ENCODE data around the gene DGUOK. TPM values are rescaled to one million over a fixed set of nuclear protein-coding genes. Genes with fewer than 3 reads are reported as not detected.

The DGUOK gene
- total RNA-seq, 1 experiment from 2014 or later, result 78.5 TPM

DNA sequence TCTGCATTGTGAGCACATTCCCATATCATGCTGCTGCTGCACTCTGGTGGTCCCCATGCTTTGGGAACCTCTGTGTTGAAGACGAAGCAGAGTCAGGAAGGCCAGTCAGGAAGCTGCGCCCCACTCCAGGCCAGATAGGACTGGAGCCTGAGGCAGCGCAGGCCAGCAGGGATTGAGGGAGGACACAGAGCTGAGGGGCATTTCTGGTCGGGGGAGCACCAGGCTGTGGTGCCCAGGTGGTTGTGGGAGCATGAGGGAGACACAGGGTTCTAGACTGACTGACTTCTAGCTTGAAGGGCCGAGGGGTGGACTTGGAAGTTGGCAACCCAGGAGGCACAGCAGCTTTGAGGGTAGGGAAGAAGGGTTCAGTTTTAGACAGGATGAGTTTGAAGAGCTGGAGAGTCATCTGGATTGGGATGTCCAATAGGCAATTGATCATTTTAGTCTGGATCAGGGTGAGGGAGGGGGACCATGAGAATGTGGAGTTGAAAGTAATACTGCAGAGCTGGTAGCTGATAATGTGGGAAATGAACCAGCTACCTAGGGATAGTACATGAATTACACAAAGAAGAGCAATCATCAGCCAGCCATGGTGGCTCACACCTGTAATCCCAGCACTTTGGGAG, 35.3 kb upstream of the DGUOK start:
- ChIA-PET POLR2A (no interaction called here), CTCF (no interaction called here)
- ATAC-seq (no peak), DNase-seq (ENCODE audit: low read depth, low spot score) (no peak)
- Histone ChIP-seq H3K4me1 (ENCODE audit: control insufficient read depth, insufficient read depth, low read length) (no peaks in the 10 kb centered on the region; the same call in 1 of the 2 replicates), H3K9me3 (ENCODE audit: control insufficient read depth, insufficient read depth, low read depth, low read length) (no peaks in the 10 kb centered on the region), H3K36me3 (ENCODE audit: control insufficient read depth, insufficient read depth, low read length) (no peaks in the 10 kb centered on the region), H3K4me3 (ENCODE audit: low read depth in 2 of 2, low read length in 2 of 2) (no peak overlapping the region), H3K27me3 (ENCODE audit: control insufficient read depth, insufficient read depth, low read length) (no peaks in the 10 kb centered on the region), H3K27ac (ENCODE audit: low read length) (no peak overlapping the region)
- no peak for TF ChIP-seq POLR2AphosphoS5 (IDR thresholded peaks at IDR 0.05; ENCODE audit: low read depth, low read length)
- no peak for TF ChIP-seq SIN3A (IDR thresholded peaks at IDR 0.05; ENCODE audit: borderline replicate concordance, insufficient read depth, low read depth, low read length)
- TF ChIP-seq, protein P1, sequence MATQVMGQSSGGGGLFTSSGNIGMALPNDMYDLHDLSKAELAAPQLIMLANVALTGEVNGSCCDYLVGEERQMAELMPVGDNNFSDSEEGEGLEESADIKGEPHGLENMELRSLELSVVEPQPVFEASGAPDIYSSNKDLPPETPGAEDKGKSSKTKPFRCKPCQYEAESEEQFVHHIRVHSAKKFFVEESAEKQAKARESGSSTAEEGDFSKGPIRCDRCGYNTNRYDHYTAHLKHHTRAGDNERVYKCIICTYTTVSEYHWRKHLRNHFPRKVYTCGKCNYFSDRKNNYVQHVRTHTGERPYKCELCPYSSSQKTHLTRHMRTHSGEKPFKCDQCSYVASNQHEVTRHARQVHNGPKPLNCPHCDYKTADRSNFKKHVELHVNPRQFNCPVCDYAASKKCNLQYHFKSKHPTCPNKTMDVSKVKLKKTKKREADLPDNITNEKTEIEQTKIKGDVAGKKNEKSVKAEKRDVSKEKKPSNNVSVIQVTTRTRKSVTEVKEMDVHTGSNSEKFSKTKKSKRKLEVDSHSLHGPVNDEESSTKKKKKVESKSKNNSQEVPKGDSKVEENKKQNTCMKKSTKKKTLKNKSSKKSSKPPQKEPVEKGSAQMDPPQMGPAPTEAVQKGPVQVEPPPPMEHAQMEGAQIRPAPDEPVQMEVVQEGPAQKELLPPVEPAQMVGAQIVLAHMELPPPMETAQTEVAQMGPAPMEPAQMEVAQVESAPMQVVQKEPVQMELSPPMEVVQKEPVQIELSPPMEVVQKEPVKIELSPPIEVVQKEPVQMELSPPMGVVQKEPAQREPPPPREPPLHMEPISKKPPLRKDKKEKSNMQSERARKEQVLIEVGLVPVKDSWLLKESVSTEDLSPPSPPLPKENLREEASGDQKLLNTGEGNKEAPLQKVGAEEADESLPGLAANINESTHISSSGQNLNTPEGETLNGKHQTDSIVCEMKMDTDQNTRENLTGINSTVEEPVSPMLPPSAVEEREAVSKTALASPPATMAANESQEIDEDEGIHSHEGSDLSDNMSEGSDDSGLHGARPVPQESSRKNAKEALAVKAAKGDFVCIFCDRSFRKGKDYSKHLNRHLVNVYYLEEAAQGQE (IDR thresholded peaks at IDR 0.05; ENCODE audit: insufficient read depth in 1 of 2, low read depth in 2 of 2, low read length in 1 of 2), result no peak
- TF ChIP-seq, protein P2, sequence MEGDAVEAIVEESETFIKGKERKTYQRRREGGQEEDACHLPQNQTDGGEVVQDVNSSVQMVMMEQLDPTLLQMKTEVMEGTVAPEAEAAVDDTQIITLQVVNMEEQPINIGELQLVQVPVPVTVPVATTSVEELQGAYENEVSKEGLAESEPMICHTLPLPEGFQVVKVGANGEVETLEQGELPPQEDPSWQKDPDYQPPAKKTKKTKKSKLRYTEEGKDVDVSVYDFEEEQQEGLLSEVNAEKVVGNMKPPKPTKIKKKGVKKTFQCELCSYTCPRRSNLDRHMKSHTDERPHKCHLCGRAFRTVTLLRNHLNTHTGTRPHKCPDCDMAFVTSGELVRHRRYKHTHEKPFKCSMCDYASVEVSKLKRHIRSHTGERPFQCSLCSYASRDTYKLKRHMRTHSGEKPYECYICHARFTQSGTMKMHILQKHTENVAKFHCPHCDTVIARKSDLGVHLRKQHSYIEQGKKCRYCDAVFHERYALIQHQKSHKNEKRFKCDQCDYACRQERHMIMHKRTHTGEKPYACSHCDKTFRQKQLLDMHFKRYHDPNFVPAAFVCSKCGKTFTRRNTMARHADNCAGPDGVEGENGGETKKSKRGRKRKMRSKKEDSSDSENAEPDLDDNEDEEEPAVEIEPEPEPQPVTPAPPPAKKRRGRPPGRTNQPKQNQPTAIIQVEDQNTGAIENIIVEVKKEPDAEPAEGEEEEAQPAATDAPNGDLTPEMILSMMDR (IDR thresholded peaks at IDR 0.05), result no peak
- TF ChIP-seq TCF7L2 (IDR thresholded peaks at IDR 0.05; ENCODE audit: low read depth, low read length), result no peak
- in situ Hi-C loops (cut with HindIII; ENCODE audit: low pct_unique_long_range_greater_than_20kb, low sequenced_read_pairs) (no loop called here), intact Hi-C loops (cut with micrococcal nuclease; ENCODE audit: unreplicated experiment) (no loop called here)
- no TSS peak for BruUV-seq (replicated peaks)

DNA sequence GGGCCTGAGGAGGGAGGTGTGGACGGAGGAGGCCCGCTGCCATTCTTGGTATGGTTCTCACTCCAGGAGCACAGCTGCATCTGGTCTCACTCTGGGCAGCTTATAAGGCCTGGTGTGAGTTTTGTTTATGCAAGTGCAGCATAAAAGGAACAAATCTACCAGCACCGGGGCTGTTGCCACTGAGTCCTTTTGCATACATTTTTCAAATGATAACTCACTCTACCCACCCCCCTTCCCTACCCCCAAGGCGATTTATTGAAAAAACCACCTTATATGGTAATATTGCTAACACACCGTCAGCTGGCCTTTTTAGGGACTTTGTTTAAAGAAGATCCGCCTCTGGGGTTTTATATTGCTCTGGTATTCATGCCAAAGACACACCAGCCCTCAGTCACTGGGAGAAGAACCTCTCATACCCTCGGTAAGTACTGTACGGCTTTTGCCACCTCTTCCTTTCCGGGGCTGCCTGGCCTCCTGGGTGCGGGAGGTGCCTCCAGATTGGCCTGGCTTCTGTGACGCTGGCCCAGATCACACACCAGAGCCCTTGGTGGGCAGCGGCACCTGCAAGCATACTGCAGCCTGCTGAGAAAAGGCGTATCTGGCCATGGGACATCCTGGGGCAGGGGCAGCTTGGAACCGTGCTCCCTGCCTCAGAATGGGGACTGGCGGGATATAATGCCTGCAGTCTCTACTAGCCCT, 33.9 kb upstream of the DGUOK start, which contains the start of gene ACTG2:
TSS of gene ACTG2 (plus strand) at position 378 of the 699 bp plus-strand sequence. CDS start 8,304 bp downstream, outside the sequence.
- CTCF ChIA-PET, result interaction anchor here (1.0 kb wide), 1 partner anchor 16 kb away, joined by 3 read pairs; no protein-coding TSS in a partner anchor
- in situ Hi-C loops (cut with HindIII; ENCODE audit: low pct_unique_long_range_greater_than_20kb, low sequenced_read_pairs) (no loop called here), intact Hi-C loops (cut with micrococcal nuclease; ENCODE audit: unreplicated experiment) (no loop called here)
- TF ChIP-seq, protein P1 (IDR thresholded peaks at IDR 0.05; ENCODE audit: insufficient read depth in 1 of 2, low read depth in 2 of 2, low read length in 1 of 2), result no peak
- TF ChIP-seq SIN3A (IDR thresholded peaks at IDR 0.05; ENCODE audit: borderline replicate concordance, insufficient read depth, low read depth, low read length) (no peak), POLR2AphosphoS5 (IDR thresholded peaks at IDR 0.05; ENCODE audit: low read depth, low read length) (no peak), TCF7L2 (IDR thresholded peaks at IDR 0.05; ENCODE audit: low read depth, low read length) (no peak)
- TF ChIP-seq, protein P2 (IDR thresholded peaks at IDR 0.05), result no peak
- Histone ChIP-seq H3K27ac (ENCODE audit: low read length) (no peak within 1 kb of the TSS), H3K9me3 (ENCODE audit: control insufficient read depth, insufficient read depth, low read depth, low read length) (no peaks in the 10 kb centered on the region), H3K4me1 (ENCODE audit: control insufficient read depth, insufficient read depth, low read length) (no peaks in the 10 kb centered on the region; the same call in 1 of the 2 replicates), H3K36me3 (ENCODE audit: control insufficient read depth, insufficient read depth, low read length) (no peaks in the 10 kb centered on the region), H3K27me3 (ENCODE audit: control insufficient read depth, insufficient read depth, low read length) (no peaks in the 10 kb centered on the region), H3K4me3 (ENCODE audit: low read depth in 2 of 2, low read length in 2 of 2) (no peak within 1 kb of the TSS)
- ATAC-seq (no peak), DNase-seq (ENCODE audit: low read depth, low spot score) (no peak)
- BruUV-seq (replicated peaks), result no TSS peak
- POLR2A ChIA-PET, result no interaction called here
